ENCODE data around the gene SNAPC4. TPM values are rescaled to one million over a fixed set of nuclear protein-coding genes. Genes with fewer than 3 reads are reported as not detected.

The SNAPC4 gene
- total and polyA plus RNA-seq, 2 experiments from 2014 or later: 6.3 to 10.5 TPM

- TF ChIP-seq EZH2 (IDR thresholded peaks at IDR 0.05; ENCODE audit: borderline replicate concordance): no peak
- TF ChIP-seq EZH2phosphoT487 (IDR thresholded peaks at IDR 0.05; ENCODE audit: low read depth, severe bottlenecking, unreplicated experiment): no peak
- no peak for TF ChIP-seq CTCF (IDR thresholded peaks at IDR 0.05; ENCODE audit: poor library complexity)
These were observed 16.5 kb upstream of the SNAPC4 start for GRCh38 chr9:136416427-136416826.

GRCh38 chr9:136412962-136413361 is 13.0 kb upstream of the SNAPC4 start:
- Histone ChIP-seq H3K9me3 (ENCODE audit: low read depth) (no peaks in the 10 kb centered on the region), H3K36me3 (replicated peaks; ENCODE audit: insufficient read depth, low read depth) (no peaks in the 10 kb centered on the region), H3K9me2 (replicated peaks; ENCODE audit: insufficient read depth) (no peaks in the 10 kb centered on the region), H3K79me2 (peaks cover 50% of the 10 kb centered on the region), H2AFZ (no peak overlapping the region), H3K4me3 (no peak overlapping the region), H3K4me2 (no peak overlapping the region), H3K27me3 (no peaks in the 10 kb centered on the region), H3K4me1 (ENCODE audit: insufficient read depth) (peaks cover 15% of the 10 kb centered on the region), H4K20me1 (ENCODE audit: insufficient read depth, poor library complexity, severe bottlenecking) (peaks cover 4% of the 10 kb centered on the region), H3K27ac (no peak overlapping the region)
- no peak for TF ChIP-seq CTCF (IDR thresholded peaks at IDR 0.05; ENCODE audit: poor library complexity)
- no peak for TF ChIP-seq EZH2 (IDR thresholded peaks at IDR 0.05; ENCODE audit: borderline replicate concordance)
- no peak for DNase-seq (ENCODE audit: low spot score)
- 90% methylated on average over 9 of the region's 9 CpGs for WGBS (ENCODE audit: low lambda C conversion rate, missing lambda C conversion rate)

More at GRCh38 chr9:136416427-136416826, 16.5 kb upstream of the SNAPC4 start:
- H3K36me3 ChIP-seq (replicated peaks; ENCODE audit: insufficient read depth, low read depth): no peaks in the 10 kb centered on the region
- H4K20me1 ChIP-seq (ENCODE audit: insufficient read depth, poor library complexity, severe bottlenecking): no peaks in the 10 kb centered on the region
- peaks cover 8% of the 10 kb centered on the region for H3K4me1 ChIP-seq (ENCODE audit: insufficient read depth)
- no peak overlapping the region for H3K4me3 ChIP-seq
- no peak overlapping the region for H3K27ac ChIP-seq
- no peak for DNase-seq (ENCODE audit: low spot score)
- H2AFZ ChIP-seq: no peak overlapping the region
- H3K9me2 ChIP-seq (replicated peaks; ENCODE audit: insufficient read depth): no peaks in the 10 kb centered on the region
- WGBS (ENCODE audit: low lambda C conversion rate, missing lambda C conversion rate): 96% methylated on average over 8 of the region's 8 CpGs
- no peak overlapping the region for H3K4me2 ChIP-seq
- H3K79me2 ChIP-seq: peaks cover 24% of the 10 kb centered on the region
- no peaks in the 10 kb centered on the region for H3K27me3 ChIP-seq
- no peaks in the 10 kb centered on the region for H3K9me3 ChIP-seq (ENCODE audit: low read depth)

- TF ChIP-seq EZH2 (IDR thresholded peaks at IDR 0.05; ENCODE audit: borderline replicate concordance) (no peak), CTCF (IDR thresholded peaks at IDR 0.05; ENCODE audit: poor library complexity) (no peak), EZH2phosphoT487 (IDR thresholded peaks at IDR 0.05; ENCODE audit: low read depth, severe bottlenecking, unreplicated experiment) (no peak)
- Histone ChIP-seq H3K4me2 (peak overlapping the region; percentile 97), H3K79me2 (peaks cover 50% of the 10 kb centered on the region), H3K4me1 (ENCODE audit: insufficient read depth) (peaks cover 15% of the 10 kb centered on the region), H3K9me3 (ENCODE audit: low read depth) (no peaks in the 10 kb centered on the region), H4K20me1 (ENCODE audit: insufficient read depth, poor library complexity, severe bottlenecking) (peaks cover 4% of the 10 kb centered on the region), H3K9me2 (replicated peaks; ENCODE audit: insufficient read depth) (no peaks in the 10 kb centered on the region), H2AFZ (no peak overlapping the region), H3K4me3 (peak overlapping the region; percentile 92), H3K36me3 (replicated peaks; ENCODE audit: insufficient read depth, low read depth) (no peaks in the 10 kb centered on the region), H3K27me3 (no peaks in the 10 kb centered on the region), H3K27ac (peak overlapping the region; percentile 96)
- 73% methylated on average over 4 of the region's 4 CpGs for WGBS (ENCODE audit: low lambda C conversion rate, missing lambda C conversion rate)
- no peak for DNase-seq (ENCODE audit: low spot score)
These were observed 11.4 kb upstream of the SNAPC4 start for GRCh38 chr9:136411378-136411777.

All from hepatocyte (in vitro differentiated cells).